GM12875 (cell line): Measurements from ENCODE around the gene ARL14EPL.

Source experiments
- H3K4me3 ChIP-seq: one replicate; pipeline ENCODE4 v1.5.1; 2011; ENCODE audit warnings: low read depth, low read length, control low read depth
- CTCF ChIP-seq: IDR thresholded peaks from 2 replicates; pipeline ENCODE4 v1.5.1; 2011; ENCODE audit warnings: low read depth, mild to moderate bottlenecking, control low read depth, inconsistent platforms, low read length, moderate library complexity, borderline replicate concordance; ENCODE audit not compliant: insufficient read depth

Gene ARL14EPL

DNA sequence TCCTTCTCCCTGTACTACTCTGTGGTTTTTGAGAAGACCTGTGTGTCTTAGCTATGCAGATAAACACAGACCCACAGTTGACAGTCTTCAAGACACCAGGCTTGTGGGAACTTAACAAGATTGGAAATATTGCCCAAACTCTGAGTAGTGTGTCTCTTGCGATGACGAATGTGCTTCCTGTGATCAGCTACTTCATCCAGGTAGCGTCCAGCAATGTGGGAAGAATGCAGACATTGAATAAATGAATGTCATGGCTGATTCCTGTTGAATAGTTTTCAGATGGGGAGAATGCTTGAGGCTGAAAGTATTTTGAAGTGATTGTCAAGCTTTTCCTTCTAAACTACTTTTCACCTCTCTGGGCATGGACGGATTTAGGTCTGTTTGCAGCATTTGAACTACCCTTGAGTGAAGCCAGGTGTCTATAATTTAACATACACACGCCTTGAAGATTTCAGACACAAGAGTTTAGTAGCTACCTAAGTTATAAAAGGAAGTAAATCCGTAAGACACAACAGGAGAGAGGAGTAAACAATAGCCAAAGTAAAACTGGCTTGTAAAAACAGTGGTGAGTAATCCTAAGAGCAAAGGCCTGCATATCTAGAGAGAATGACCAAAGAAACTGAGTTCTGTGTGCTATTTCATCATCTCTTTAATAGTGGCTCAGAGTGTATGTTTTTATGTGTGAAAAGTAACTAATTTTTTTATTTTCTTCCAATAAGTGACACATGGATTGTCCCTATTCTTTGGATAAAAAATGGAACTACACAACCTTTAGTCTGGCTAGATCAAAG lies 30.0 kb upstream of the ARL14EPL start:
- TF ChIP-seq CTCF = no peak
- no peak overlapping the region for H3K4me3 ChIP-seq

DNA sequence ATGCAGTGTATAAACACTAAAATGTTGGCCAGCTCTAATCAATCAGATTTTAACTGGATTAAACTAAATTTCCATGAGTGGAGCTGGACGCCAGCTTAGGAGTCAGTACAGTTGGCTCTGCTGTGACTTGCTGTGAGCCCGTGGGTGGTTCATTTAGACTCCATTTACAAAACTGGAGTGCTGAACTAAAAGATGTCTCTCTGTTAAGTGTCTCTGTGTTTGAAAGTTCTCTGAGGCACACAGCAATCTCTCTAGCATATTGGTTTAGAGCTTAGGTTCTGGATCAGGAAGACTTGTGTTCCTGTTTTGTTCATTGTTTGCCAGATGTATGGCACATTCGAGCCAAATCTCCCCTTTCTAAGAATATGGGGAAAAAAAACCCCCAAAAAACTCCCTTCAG lies 28.0 kb upstream of the ARL14EPL start:
- no peak for TF ChIP-seq CTCF

DNA sequence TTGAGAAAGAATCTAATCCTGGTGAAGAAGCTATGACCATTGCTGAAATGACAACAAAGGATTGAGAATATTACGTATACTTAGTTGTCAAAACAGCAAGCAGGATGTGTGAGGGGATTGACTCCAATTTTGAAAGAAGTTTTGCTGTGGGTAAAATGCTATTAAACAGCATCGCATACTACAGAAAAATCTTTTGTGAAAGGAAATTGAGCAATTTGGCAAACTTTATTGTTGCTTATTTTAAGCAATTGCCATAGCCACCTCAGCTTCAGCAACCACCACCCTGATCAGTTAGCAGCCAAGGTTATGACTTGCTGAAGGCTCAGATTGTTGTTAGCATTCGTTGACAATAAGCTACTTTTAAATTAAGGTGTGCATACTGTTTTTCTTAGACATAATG lies 22.5 kb upstream of the ARL14EPL start:
- TF ChIP-seq CTCF = no peak
- H3K4me3 ChIP-seq = no peak overlapping the region

More for the DNA sequence above, 28.0 kb upstream of the ARL14EPL start:
- H3K4me3 ChIP-seq = no peak overlapping the region

- TF ChIP-seq CTCF = no peak
- H3K4me3 ChIP-seq = no peak overlapping the region
Observed at GRCh38 chr5:116011046-116011445, 21.2 kb upstream of the ARL14EPL start.

GRCh38 chr5:116013207-116013785 lies 19.0 kb upstream of the ARL14EPL start:
- H3K4me3 ChIP-seq = no peak overlapping the region
- no peak for TF ChIP-seq CTCF

GRCh38 chr5:116013936-116014335 lies 18.3 kb upstream of the ARL14EPL start:
- no peak for TF ChIP-seq CTCF
- no peak overlapping the region for H3K4me3 ChIP-seq

DNA sequence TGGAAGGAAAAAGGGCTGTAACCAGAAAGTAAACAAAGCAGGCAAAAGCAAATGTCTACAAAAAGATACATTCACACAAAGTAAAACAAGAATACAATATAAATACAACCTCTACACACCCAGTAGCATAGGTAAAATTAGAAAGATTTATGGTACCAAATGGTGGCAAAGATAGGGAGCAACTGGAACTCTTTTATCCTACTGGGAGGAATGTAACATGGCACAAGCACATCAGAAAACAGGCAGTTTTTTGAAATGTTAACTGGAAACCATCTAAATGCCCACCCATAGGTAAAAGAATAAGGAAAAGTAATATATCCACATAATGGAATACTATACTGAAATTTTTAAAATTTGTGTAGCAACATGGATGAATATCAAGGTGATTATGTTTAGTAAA lies 8.7 kb upstream of the ARL14EPL start:
- no peak for TF ChIP-seq CTCF

More for the DNA sequence above, 8.7 kb upstream of the ARL14EPL start:
- no peak overlapping the region for H3K4me3 ChIP-seq
